Liver (tissue), 9 donors: ENCODE data around the gene WRNIP1. TPM values are rescaled to one million over a fixed set of nuclear protein-coding genes. Genes with fewer than 3 reads are reported as not detected.

Experiments used
- DNase-seq: peaks from one replicate; pipeline ENCODE4 v3.0.0-alpha.2; 2017; ENCODE audit warnings: low spot score
- H3K27ac ChIP-seq, 2 donors: one replicate each; pipeline ENCODE4 v1.7.0; 2013; ENCODE audit warnings: inconsistent platforms in 2 of 2, low read length in 2 of 2, control low read depth in 1 of 2, low read depth in 1 of 2, mild to moderate bottlenecking in 1 of 2
- H3K27me3 ChIP-seq, 4 donors: one replicate each; pipeline versions ENCODE4 v1.6.1 to v1.7.0; 2013; ENCODE audit warnings: low read length in 3 of 4, inconsistent platforms in 1 of 4, mild to moderate bottlenecking in 1 of 4, moderate library complexity in 1 of 4; ENCODE audit not compliant: control insufficient read depth in 4 of 4, insufficient read depth in 4 of 4
- H3K36me3 ChIP-seq, 4 donors: one replicate each; pipeline versions ENCODE4 v1.6.1 to v1.7.0; 2013; ENCODE audit warnings: low read length in 3 of 4, mild to moderate bottlenecking in 3 of 4, low read depth in 1 of 4, moderate library complexity in 1 of 4; ENCODE audit not compliant: control insufficient read depth in 4 of 4, insufficient read depth in 3 of 4
- H3K4me1 ChIP-seq, 4 donors: one replicate each; pipeline versions ENCODE4 v1.6.1 to v1.7.0; 2013; ENCODE audit warnings: low read length in 3 of 4, mild to moderate bottlenecking in 3 of 4, moderate library complexity in 1 of 4; ENCODE audit not compliant: control insufficient read depth in 4 of 4, insufficient read depth in 4 of 4
- H3K4me3 ChIP-seq, 3 donors: one replicate each; pipeline versions ENCODE4 v1.6.1 to v1.7.0; 2013; ENCODE audit warnings: low read length in 3 of 3, control low read depth in 1 of 3, low read depth in 1 of 3, mild to moderate bottlenecking in 1 of 3
- H3K9ac ChIP-seq, 2 donors: one replicate each; pipeline ENCODE4 v1.7.0; 2013; ENCODE audit warnings: low read length in 2 of 2, mild to moderate bottlenecking in 2 of 2, moderate library complexity in 2 of 2, control low read depth in 1 of 2, low read depth in 1 of 2
- H3K9me3 ChIP-seq, 4 donors: one replicate each; pipeline versions ENCODE4 v1.6.1 to v1.7.0; 2013; ENCODE audit warnings: low read length in 3 of 4; ENCODE audit not compliant: control insufficient read depth in 4 of 4
- CTCF ChIP-seq: fragments of 150-350 bp; IDR thresholded peaks from 2 replicates; pipeline ENCODE4 v1.5.1; 2017; ENCODE audit warnings: improper control_type of control experiment, low read depth, low read length; ENCODE audit not compliant: missing input control
- EGR1 ChIP-seq, 2 donors: IDR thresholded peaks; 2 replicates each; pipeline ENCODE4 v1.6.1; 2016 to 2018; ENCODE audit warnings: antibody characterized with exemption in 2 of 2, low read depth in 2 of 2
- FOXA1 ChIP-seq: IDR thresholded peaks from 2 replicates; pipeline ENCODE4 v1.6.1; 2016; ENCODE audit warnings: antibody characterized with exemption
- FOXA2 ChIP-seq: IDR thresholded peaks from 2 replicates; pipeline ENCODE4 v1.6.1; 2016; ENCODE audit warnings: antibody characterized with exemption
- GABPA ChIP-seq, 2 donors: IDR thresholded peaks in 1 of 2; conservative IDR thresholded peaks in 1 of 2; 2 replicates each; pipeline ENCODE4 v1.6.1; 2016; ENCODE audit warnings: antibody characterized with exemption in 2 of 2, mild to moderate bottlenecking in 1 of 2, moderate library complexity in 1 of 2
- HNF4G ChIP-seq: IDR thresholded peaks from 2 replicates; pipeline ENCODE4 v1.6.1; 2016; ENCODE audit warnings: antibody characterized with exemption
- RXRA ChIP-seq, 2 donors: IDR thresholded peaks; 2 replicates each; pipeline ENCODE4 v1.6.1; 2017 to 2018; ENCODE audit warnings: antibody characterized with exemption in 2 of 2, mild to moderate bottlenecking in 1 of 2
- SP1 ChIP-seq: IDR thresholded peaks from 2 replicates; pipeline ENCODE4 v1.6.1; 2018; ENCODE audit warnings: antibody characterized with exemption, mild to moderate bottlenecking
- TAF1 ChIP-seq: conservative IDR thresholded peaks from 2 replicates; pipeline ENCODE4 v1.6.1; 2016; ENCODE audit warnings: antibody characterized with exemption, mild to moderate bottlenecking
- YY1 ChIP-seq: IDR thresholded peaks from 2 replicates; pipeline ENCODE4 v1.6.1; 2016; ENCODE audit warnings: antibody characterized with exemption, mild to moderate bottlenecking
- WGBS: extraction: QIAGEN DNeasy Blood & Tissue Kit; methylation state at CpG from one replicate; pipeline ENCODE4 v1.1.7; 2013; 5-methylcytosine and 5-hydroxymethylcytosine counted together
- polyA plus RNA-seq, 2 donors: library from polyadenylated mRNA; stranded (reverse) in 1 of 2; unstranded in 1 of 2; fragments of 200-250 nt in 1 of 2; fragments of >200 nt in 1 of 2; fragmentation: Nextera tagmentation in 1 of 2; extraction: Ambion mirVana in 1 of 2; gene quantifications; one replicate each; pipeline versions ENCODE4 v1.2.1 to v1.2.3, GENCODE V29; 2013 to 2015
- total RNA-seq, 2 donors: library from RNA; depleted of rRNA; stranded (reverse); fragments of >200 nt; gene quantifications; one replicate each; pipeline ENCODE4 v1.2.3, GENCODE V29; 2014
- donor health status: healthy.
- donor health status: healthy.
- donor health status: healthy.
- donor health status: healthy.
- donor health status: healthy.

Gene WRNIP1
- total and polyA plus RNA-seq, 4 donors, result 10.0 to 32.7 (median 23.9) TPM

DNA sequence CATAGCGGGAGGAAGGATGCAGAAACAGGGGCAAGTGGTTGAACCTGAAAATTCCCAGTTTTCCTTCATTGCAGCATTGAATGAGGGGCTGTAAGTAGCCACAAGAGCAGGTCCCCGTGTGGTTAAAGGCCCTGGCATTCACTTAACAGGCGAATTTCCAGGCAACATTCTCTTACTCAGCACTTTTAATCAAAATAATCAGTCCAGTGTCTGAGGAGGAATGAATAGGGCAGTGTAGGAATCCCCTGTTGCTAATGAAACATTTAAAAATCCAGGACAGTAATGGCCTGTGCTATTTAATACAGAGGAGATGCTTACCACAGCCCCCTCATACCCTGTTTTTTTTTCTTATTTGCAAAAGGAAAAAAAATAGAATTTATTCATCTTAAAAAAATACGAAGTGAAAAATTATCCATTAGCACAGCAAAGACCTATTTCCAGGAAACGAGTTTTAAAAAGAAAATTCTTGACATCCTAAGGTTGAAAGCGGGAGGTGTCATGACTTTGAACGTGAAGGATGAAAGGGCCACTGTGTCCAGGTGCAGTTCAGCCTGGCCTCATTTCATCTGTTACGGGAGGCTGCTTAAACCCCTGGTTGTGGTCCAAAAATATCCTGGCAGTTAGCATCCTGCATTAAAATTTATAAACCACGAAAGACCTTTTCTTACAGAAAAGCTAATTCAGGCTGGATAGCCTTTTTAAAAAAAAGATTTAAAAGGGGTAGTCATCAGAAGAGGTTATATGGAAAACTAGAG lies 34.7 kb upstream of the WRNIP1 start:
- no peak overlapping the region for H3K4me3 ChIP-seq
- no peaks in the 10 kb centered on the region for H3K4me1 ChIP-seq
- no peaks in the 10 kb centered on the region for H3K36me3 ChIP-seq
- H3K9ac ChIP-seq, result no peak overlapping the region
- no peak for DNase-seq
- 84% methylated on average over 9 of the region's 9 CpGs for WGBS
- no peak overlapping the region for H3K27ac ChIP-seq
- no peaks in the 10 kb centered on the region for H3K27me3 ChIP-seq
- no peaks in the 10 kb centered on the region for H3K9me3 ChIP-seq
- TF ChIP-seq FOXA1 (no peak), RXRA (IDR thresholded peaks at IDR 0.05) (no peak)

- WGBS, result 81% methylated on average over 5 of the region's 5 CpGs
- Histone ChIP-seq H3K9me3 (no peaks in the 10 kb centered on the region), H3K27me3 (no peaks in the 10 kb centered on the region), H3K4me3 (no peak overlapping the region), H3K4me1 (no peaks in the 10 kb centered on the region), H3K36me3 (no peaks in the 10 kb centered on the region), H3K9ac (no peak overlapping the region), H3K27ac (no peak overlapping the region)
- TF ChIP-seq RXRA (IDR thresholded peaks at IDR 0.05), result no peak
- no peak for TF ChIP-seq HNF4G
- no peak for TF ChIP-seq YY1
- TF ChIP-seq FOXA2, result no peak
- no peak for TF ChIP-seq CTCF
- TF ChIP-seq GABPA (IDR thresholded peaks at IDR 0.05 in 1 of 2, conservative IDR thresholded peaks at IDR 0.05 in 1 of 2), result no peak
- TF ChIP-seq TAF1, result no peak
- no peak for TF ChIP-seq EGR1 (IDR thresholded peaks at IDR 0.05; ENCODE audit: low read depth in 2 of 2)
- no peak for TF ChIP-seq SP1
- DNase-seq, result no peak
Observed at GRCh38 chr6:2731281-2731909, 33.8 kb upstream of the WRNIP1 start.

- no peak for DNase-seq
Observed at GRCh38 chr6:2732503-2733089, 32.6 kb upstream of the WRNIP1 start.

More at GRCh38 chr6:2732503-2733089, 32.6 kb upstream of the WRNIP1 start:
- Histone ChIP-seq H3K27ac (no peak overlapping the region), H3K9me3 (no peaks in the 10 kb centered on the region), H3K36me3 (no peaks in the 10 kb centered on the region), H3K4me3 (no peak overlapping the region), H3K9ac (no peak overlapping the region), H3K27me3 (no peaks in the 10 kb centered on the region), H3K4me1 (no peaks in the 10 kb centered on the region)
- 57% methylated on average over 5 of the region's 5 CpGs for WGBS
- TF ChIP-seq CTCF (no peak), SP1 (no peak)
